Lower leg skin (tissue), 4 donors: ENCODE measurements around the gene MCTP2. TPM values are rescaled to one million over a fixed set of nuclear protein-coding genes. Genes with fewer than 3 reads are reported as not detected.

Source experiments
- DNase-seq, 2 donors: peaks; one replicate each; pipeline ENCODE4 v3.0.0-alpha.2; 2019; ENCODE audit warnings: low spot score in 2 of 2
- H3K4me3 ChIP-seq: fragments of 200-600 bp; sonication (generic); 2 replicates; pipeline ENCODE4 v1.5.1; 2017; ENCODE audit warnings: mild to moderate bottlenecking, low read depth; ENCODE audit not compliant: poor library complexity, severe bottlenecking
- CTCF ChIP-seq, 3 donors: fragments of 450-650 bp; IDR thresholded peaks; one replicate each; pipeline ENCODE4 v1.5.1; 2016; ENCODE audit warnings: antibody characterized with exemption in 3 of 3, mild to moderate bottlenecking in 3 of 3, moderate library complexity in 2 of 3
- POLR2A ChIP-seq, 2 donors: fragments of 450-650 bp; IDR thresholded peaks; one replicate each; pipeline ENCODE4 v1.6.1; 2016 to 2017; ENCODE audit warnings: antibody characterized with exemption in 2 of 2, mild to moderate bottlenecking in 1 of 2, moderate library complexity in 1 of 2
- WGBS, 2 donors: methylation state at CpG; one replicate each; pipeline ENCODE4 v1.1.5; 2018; 5-methylcytosine and 5-hydroxymethylcytosine counted together
- intact Hi-C: fragments of 100-400 bp; cut with DNase I; formaldehyde crosslinking; loops from one replicate; pipeline ENCODE4 v1.15.0; 2023; ENCODE audit warnings: low total_unique reads
- total RNA-seq, 4 donors: library from RNA; depleted of rRNA; stranded (reverse); fragments of >200 nt; gene quantifications; one replicate each; pipeline ENCODE4 v1.1.0, GENCODE V29; 2016

The MCTP2 gene
- total RNA-seq, 4 donors from 2014 or later: 18.9 to 24.1 (median 20.4) TPM

GRCh38 chr15:94370936-94371285 is 139.6 kb downstream of the MCTP2 start:
- intact Hi-C loops: no loop called here
- WGBS, 2 donors: 86 to 91% methylated on average over 2 of the region's 2 CpGs
- no peak overlapping the region for H3K4me3 ChIP-seq
- no peak for DNase-seq
- no peak for TF ChIP-seq CTCF (IDR thresholded peaks at IDR 0.05)
- no peak for TF ChIP-seq POLR2A (IDR thresholded peaks at IDR 0.05)

GRCh38 chr15:94372821-94373220 is 141.5 kb downstream of the MCTP2 start:
- 91 to 93% methylated on average over 6 of the region's 6 CpGs for WGBS, 2 donors
- intact Hi-C loops: no loop called here

GRCh38 chr15:94375997-94376396 is 144.6 kb downstream of the MCTP2 start:
- TF ChIP-seq CTCF (IDR thresholded peaks at IDR 0.05) (no peak), POLR2A (IDR thresholded peaks at IDR 0.05) (no peak)
- DNase-seq: no peak
- WGBS, 2 donors: 89 to 91% methylated on average over 1 of the region's 1 CpG
- intact Hi-C loops: no loop called here
- H3K4me3 ChIP-seq: no peak overlapping the region

More at GRCh38 chr15:94372821-94373220, 141.5 kb downstream of the MCTP2 start:
- no peak for DNase-seq
- no peak overlapping the region for H3K4me3 ChIP-seq
- TF ChIP-seq CTCF (IDR thresholded peaks at IDR 0.05) (no peak), POLR2A (IDR thresholded peaks at IDR 0.05) (no peak)

DNA sequence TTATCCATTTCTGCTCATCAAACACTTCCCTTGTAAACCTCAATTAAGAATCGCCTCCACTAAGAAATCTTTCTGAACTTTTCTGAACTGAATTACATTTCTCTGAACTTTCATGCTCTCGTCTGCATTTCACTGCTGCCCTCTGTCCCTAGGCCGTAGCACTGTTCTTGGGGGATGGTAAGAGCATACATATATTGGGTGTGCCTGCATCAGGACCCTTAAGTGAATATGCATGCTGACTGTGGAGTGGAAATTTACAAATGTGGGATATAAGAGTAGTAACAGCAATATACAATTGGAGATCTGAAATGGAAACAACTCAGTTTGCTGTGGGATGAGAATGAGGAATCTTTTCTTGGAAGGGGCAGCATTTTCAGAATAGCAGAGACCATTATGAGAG is 148.6 kb downstream of the MCTP2 start:
- TF ChIP-seq CTCF (IDR thresholded peaks at IDR 0.05): no peak
- no peak for TF ChIP-seq POLR2A (IDR thresholded peaks at IDR 0.05)
- DNase-seq: no peak
- WGBS, 2 donors: 94% methylated on average over 3 of the region's 3 CpGs
- no peak overlapping the region for H3K4me3 ChIP-seq
- intact Hi-C loops: no loop called here

DNA sequence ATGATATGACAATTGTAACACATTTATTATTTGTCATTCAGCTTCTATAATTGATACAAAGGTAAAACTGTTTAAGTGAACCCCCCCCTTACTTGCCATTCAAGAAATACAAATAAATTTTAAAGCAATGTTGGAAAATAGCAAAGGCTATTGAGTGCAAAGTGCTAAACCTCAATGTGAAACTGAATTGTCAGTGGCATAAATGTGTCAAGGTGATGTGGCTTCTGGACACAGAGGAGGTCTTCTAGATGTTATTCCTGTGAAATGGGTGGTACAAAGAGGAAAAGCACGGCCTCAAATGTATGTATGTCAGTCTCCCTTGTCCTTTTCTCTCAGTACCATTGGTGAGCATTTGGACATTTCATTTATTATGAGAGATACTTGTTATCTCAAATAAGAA is 149.4 kb downstream of the MCTP2 start:
- TF ChIP-seq POLR2A (IDR thresholded peaks at IDR 0.05): no peak
- no peak for TF ChIP-seq CTCF (IDR thresholded peaks at IDR 0.05)
- DNase-seq: no peak
- intact Hi-C loops: no loop called here
- 82 to 90% methylated on average over 1 of the region's 1 CpG for WGBS, 2 donors
- no peak overlapping the region for H3K4me3 ChIP-seq

- no peak overlapping the region for H3K4me3 ChIP-seq
- TF ChIP-seq CTCF (IDR thresholded peaks at IDR 0.05) (no peak), POLR2A (IDR thresholded peaks at IDR 0.05) (no peak)
- intact Hi-C loops: no loop called here
- 83 to 90% methylated on average over 8 of the region's 8 CpGs for WGBS, 2 donors
- no peak for DNase-seq
Measured at GRCh38 chr15:94381384-94381783, 150.0 kb downstream of the MCTP2 start.
